H9 (cell line): ENCODE data around the gene NRXN3. TPM values are rescaled to one million over a fixed set of nuclear protein-coding genes. Genes with fewer than 3 reads are reported as not detected.

Experiments used
- DNase-seq: peaks from one replicate; pipeline ENCODE4 v3.0.0-alpha.2; 2017
- H2AFZ ChIP-seq: one replicate; pipeline ENCODE4 v1.6.1; 2013; ENCODE audit warnings: mild to moderate bottlenecking, low read length, control low read depth, moderate library complexity
- H2AK5ac ChIP-seq: 2 replicates; pipeline ENCODE4 v1.6.1; 2013; ENCODE audit warnings: low read length, control low read depth, mixed read lengths; ENCODE audit not compliant: insufficient read length
- H2BK120ac ChIP-seq: one replicate; pipeline ENCODE4 v1.6.1; 2013; ENCODE audit warnings: low read depth, mild to moderate bottlenecking, low read length, control low read depth, inconsistent platforms; ENCODE audit not compliant: poor library complexity, severe bottlenecking
- H2BK12ac ChIP-seq: 2 replicates; pipeline ENCODE4 v1.6.1; 2013; ENCODE audit warnings: low read length, control low read depth, mixed read lengths, low read depth; ENCODE audit not compliant: insufficient read length
- H2BK15ac ChIP-seq: 2 replicates; pipeline ENCODE4 v1.6.1; 2013; ENCODE audit warnings: low read depth, low read length, control low read depth
- H2BK20ac ChIP-seq: one replicate; pipeline ENCODE4 v1.6.1; 2013; ENCODE audit warnings: low read depth, mild to moderate bottlenecking, low read length, control low read depth, inconsistent platforms; ENCODE audit not compliant: poor library complexity, severe bottlenecking
- H2BK5ac ChIP-seq: 2 replicates; pipeline ENCODE4 v1.6.1; 2013; ENCODE audit warnings: low read length, control low read depth, mixed read lengths; ENCODE audit not compliant: insufficient read length
- H3K14ac ChIP-seq: 2 replicates; pipeline ENCODE4 v1.6.1; 2013; ENCODE audit warnings: low read length, control low read depth; ENCODE audit not compliant: insufficient read depth
- H3K18ac ChIP-seq: 2 replicates; pipeline ENCODE4 v1.6.1; 2013; ENCODE audit warnings: low read depth, mild to moderate bottlenecking, mixed read lengths, low read length, control low read depth; ENCODE audit not compliant: insufficient read length
- H3K23ac ChIP-seq: 2 replicates; pipeline ENCODE4 v1.6.1; 2013; ENCODE audit warnings: low read length, control low read depth, mixed read lengths, low read depth; ENCODE audit not compliant: insufficient read length
- H3K23me2 ChIP-seq: 2 replicates; pipeline ENCODE4 v1.6.1; 2013; ENCODE audit warnings: low read depth, mild to moderate bottlenecking, mixed read lengths, low read length, control low read depth; ENCODE audit not compliant: insufficient read length, poor library complexity, severe bottlenecking
- H3K27ac ChIP-seq: 2 replicates; pipeline ENCODE4 v1.5.1; 2013; ENCODE audit warnings: low read length, control low read depth, mixed read lengths, low read depth; ENCODE audit not compliant: insufficient read length
- H3K27me3 ChIP-seq: 2 replicates; pipeline ENCODE4 v1.6.1; 2013; ENCODE audit warnings: low read length, control low read depth, inconsistent platforms; ENCODE audit not compliant: insufficient read depth
- H3K4ac ChIP-seq: 2 replicates; pipeline ENCODE4 v1.6.1; 2013; ENCODE audit warnings: low read depth, mild to moderate bottlenecking, control low read depth, inconsistent platforms, low read length, moderate library complexity
- H3K4me1 ChIP-seq: 2 replicates; pipeline ENCODE4 v1.6.1; 2013; ENCODE audit warnings: low read length, control low read depth, inconsistent platforms; ENCODE audit not compliant: insufficient read depth
- H3K4me2 ChIP-seq: 2 replicates; pipeline ENCODE4 v1.6.1; 2013; ENCODE audit warnings: low read length, control low read depth, mixed read lengths; ENCODE audit not compliant: insufficient read length, insufficient read depth
- H3K56ac ChIP-seq: 2 replicates; pipeline ENCODE4 v1.6.1; 2013; ENCODE audit warnings: low read depth, mild to moderate bottlenecking, mixed read lengths, low read length, control low read depth; ENCODE audit not compliant: insufficient read length
- H3K79me1 ChIP-seq: 2 replicates; pipeline ENCODE4 v1.6.1; 2013; ENCODE audit warnings: low read depth, mild to moderate bottlenecking, moderate library complexity, low read length, control low read depth, inconsistent platforms; ENCODE audit not compliant: insufficient read depth, poor library complexity, severe bottlenecking
- H3K79me2 ChIP-seq: 2 replicates; pipeline ENCODE4 v1.6.1; 2013; ENCODE audit warnings: low read length, control low read depth, inconsistent platforms; ENCODE audit not compliant: insufficient read depth
- H3K9ac ChIP-seq: 2 replicates; pipeline ENCODE4 v1.6.1; 2013; ENCODE audit warnings: low read length, control low read depth, mixed read lengths; ENCODE audit not compliant: insufficient read length; ENCODE audit errors: extremely low read depth
- H3K9me3 ChIP-seq: one replicate; pipeline ENCODE4 v1.6.1; 2013; ENCODE audit warnings: low read depth, low read length, inconsistent platforms; ENCODE audit not compliant: control insufficient read depth
- H3T11ph ChIP-seq: one replicate; pipeline ENCODE4 v1.6.1; 2013; ENCODE audit warnings: mild to moderate bottlenecking, low read length, control low read depth, inconsistent platforms
- H4K20me1 ChIP-seq: one replicate; pipeline ENCODE4 v1.6.1; 2013; ENCODE audit not compliant: control insufficient read depth, insufficient read length, insufficient read depth
- H4K5ac ChIP-seq: 2 replicates; pipeline ENCODE4 v1.6.1; 2013; ENCODE audit warnings: low read depth, mild to moderate bottlenecking, mixed read lengths, low read length, control low read depth; ENCODE audit not compliant: insufficient read length
- H4K8ac ChIP-seq: replicated peaks from 2 replicates; pipeline ENCODE4 v1.6.1; 2013; ENCODE audit warnings: low read length, control low read depth, mixed read lengths, low read depth; ENCODE audit not compliant: insufficient read length
- H4K91ac ChIP-seq: 2 replicates; pipeline ENCODE4 v1.6.1; 2013; ENCODE audit warnings: low read depth, mild to moderate bottlenecking, moderate library complexity, mixed read lengths, low read length, control low read depth; ENCODE audit not compliant: insufficient read length
- H3K27ac Mint-ChIP-seq, 3 experiments: 2 replicates in 2 of 3; 3 replicates in 1 of 3; pipeline ENCODE4 v1.8.0; 2020 to 2021; ENCODE audit warnings: mixed read lengths in 3 of 3, mild to moderate bottlenecking in 1 of 3, moderate library complexity in 1 of 3
- H3K27me3 Mint-ChIP-seq: 2 replicates; pipeline ENCODE4 v1.8.0; 2021; ENCODE audit warnings: low read depth, mild to moderate bottlenecking, moderate library complexity, mixed read lengths
- H3K36me3 Mint-ChIP-seq, 3 experiments: 2 replicates in 2 of 3; 3 replicates in 1 of 3; pipeline ENCODE4 v1.8.0; 2020 to 2021; ENCODE audit warnings: low read depth in 3 of 3, mixed read lengths in 3 of 3; ENCODE audit not compliant: insufficient read depth in 1 of 3
- H3K4me1 Mint-ChIP-seq, 2 experiments: 2 replicates each; pipeline ENCODE4 v1.8.0; 2020; ENCODE audit warnings: mixed read lengths in 2 of 2
- H3K4me3 Mint-ChIP-seq, 2 experiments: 2 replicates in 1 of 2; 3 replicates in 1 of 2; pipeline ENCODE4 v1.8.0; 2020 to 2021; ENCODE audit warnings: mild to moderate bottlenecking in 2 of 2, mixed read lengths in 2 of 2, moderate library complexity in 1 of 2
- H3K9me3 Mint-ChIP-seq, 2 experiments: 2 replicates in 1 of 2; 3 replicates in 1 of 2; pipeline ENCODE4 v1.8.0; 2020; ENCODE audit warnings: mild to moderate bottlenecking in 2 of 2, mixed read lengths in 2 of 2, moderate library complexity in 1 of 2
- CTCF ChIP-seq: fragments of 200-600 bp; sonication (generic); conservative IDR thresholded peaks from 3 replicates; pipeline ENCODE4 v1.8.0; 2021; ENCODE audit warnings: antibody characterized with exemption, mild to moderate bottlenecking
- WGBS: extraction: QIAGEN DNeasy Blood & Tissue Kit; methylation state at CpG from one replicate; pipeline ENCODE4 v1.1.7; 2013; ENCODE audit warnings: missing lambda C conversion rate, low lambda C conversion rate, mixed read lengths; ENCODE audit not compliant: insufficient read length; ENCODE audit errors: extremely low coverage; 5-methylcytosine and 5-hydroxymethylcytosine counted together
- total RNA-seq: library from RNA; stranded (reverse); gene quantifications from 2 replicates; pipeline ENCODE4 v1.2.1, GENCODE V29; 2021

The NRXN3 gene
- total RNA-seq, 1 experiment from 2014 or later = 1.8 TPM

GRCh38 chr14:78690836-78691235 is 520.7 kb downstream of the NRXN3 start:
- H2BK20ac ChIP-seq = no peak overlapping the region
- no peak overlapping the region for H4K5ac ChIP-seq
- H4K8ac ChIP-seq = no peak overlapping the region
- no peak overlapping the region for H2AFZ ChIP-seq
- no peaks in the 10 kb centered on the region for H3K9me3 ChIP-seq
- no peak overlapping the region for H2BK12ac ChIP-seq
- H3T11ph ChIP-seq = no peak overlapping the region
- no peak overlapping the region for H3K56ac ChIP-seq
- TF ChIP-seq CTCF = no peak
- H2BK120ac ChIP-seq = no peak overlapping the region
- no peak overlapping the region for H2BK15ac ChIP-seq
- no peaks in the 10 kb centered on the region for H3K27me3 ChIP-seq
- no peak overlapping the region for H3K27ac Mint-ChIP-seq
- H3K4me3 Mint-ChIP-seq = no peak overlapping the region
- no peaks in the 10 kb centered on the region for H3K9me3 Mint-ChIP-seq
- H2AK5ac ChIP-seq = no peak overlapping the region
- H3K18ac ChIP-seq = no peak overlapping the region
- no peak overlapping the region for H3K4ac ChIP-seq
- H4K20me1 ChIP-seq = no peaks in the 10 kb centered on the region
- H2BK5ac ChIP-seq = no peak overlapping the region
- no peak overlapping the region for H3K9ac ChIP-seq
- H3K23ac ChIP-seq = no peak overlapping the region
- no peak overlapping the region for H3K14ac ChIP-seq
- H3K23me2 ChIP-seq = no peaks in the 10 kb centered on the region
- no peak for DNase-seq
- H3K4me2 ChIP-seq = no peak overlapping the region
- H3K27me3 Mint-ChIP-seq = no peaks in the 10 kb centered on the region; the same call in 1 of the 2 replicates
- no peaks in the 10 kb centered on the region for H3K4me1 Mint-ChIP-seq
- no CpG with 5 or more reads among the region's 2 CpGs for WGBS
- no peaks in the 10 kb centered on the region for H3K4me1 ChIP-seq
- H3K79me2 ChIP-seq = no peaks in the 10 kb centered on the region
- no peak overlapping the region for H3K27ac ChIP-seq
- no peaks in the 10 kb centered on the region for H3K79me1 ChIP-seq
- no peaks in the 10 kb centered on the region for H3K36me3 Mint-ChIP-seq
- no peak overlapping the region for H4K91ac ChIP-seq
